Activated naive CD8-positive, alpha-beta T cell treated with anti-CD3 and anti-CD28 coated beads, Interleukin-2, amount 10 ng/mL, durations not matched to agents 7 days and 5 days (primary cell): ENCODE measurements around the gene TCEA3. TPM values are rescaled to one million over a fixed set of nuclear protein-coding genes. Genes with fewer than 3 reads are reported as not detected.

ENCODE experiments used
- total RNA-seq, 2 experiments: library from RNA; stranded (reverse); gene quantifications; one replicate each; pipeline ENCODE4 v1.2.3, GENCODE V29; 2021

The TCEA3 gene
- total RNA-seq, 2 experiments from 2014 or later = 20.4 to 22.6 TPM

Other genes with a start within 250 kb of the TCEA3 start
- gene HTR1D, start 207.2 kb downstream of the TCEA3 start, total RNA-seq = not detected
- 100 to 1,000 TPM; 167 TPM for gene HNRNPR, start 80.5 kb downstream of the TCEA3 start, total RNA-seq
- 1 to 10 TPM; 8.1 to 8.2 TPM for gene ZNF436, start 54.9 kb downstream of the TCEA3 start, total RNA-seq
- gene ASAP3, start 59.4 kb upstream of the TCEA3 start, total RNA-seq = 1 to 10 TPM in 1 of 2 experiments, under 1 TPM in 1; 0.50 to 1.3 TPM
- 10 to 100 TPM; 44.2 to 45.1 TPM for gene E2F2, start 106.5 kb upstream of the TCEA3 start, total RNA-seq
- 10 to 100 TPM; 44.0 to 51.1 TPM for gene ID3, start 134.8 kb upstream of the TCEA3 start, total RNA-seq